HPDE6-E6E7 (cell line): ENCODE measurements around the gene UTP14C.
A peak's percentile ranks its signal among the peaks of the same experiment; 100 is the strongest.
"Not testable (repeated sequence)": the region's sequence is repeated elsewhere in the genome, so short reads cannot be mapped to it uniquely, and the experiment has no call there.

Experiments
- DNase-seq: peaks from one replicate; pipeline ENCODE4 v3.0.0; 2011; ENCODE audit warnings: missing footprints; ENCODE audit errors: extremely low spot score

Gene UTP14C

GRCh38 chr13:52002361-52002760 lies 22.1 kb upstream of the UTP14C start:
- DNase-seq, result no peak

GRCh38 chr13:52003541-52003940 lies 20.9 kb upstream of the UTP14C start:
- no peak for DNase-seq

GRCh38 chr13:52004511-52005170 lies 19.9 kb upstream of the UTP14C start:
- DNase-seq, result no peak

GRCh38 chr13:52005841-52006522 lies 18.5 kb upstream of the UTP14C start:
- DNase-seq, result no peak

- no peak for DNase-seq
These were observed 17.8 kb upstream of the UTP14C start for GRCh38 chr13:52006523-52007245.

GRCh38 chr13:52009946-52010345 lies 14.5 kb upstream of the UTP14C start:
- no peak for DNase-seq

- no peak for DNase-seq
These were observed 13.4 kb upstream of the UTP14C start, which contains the start of gene ATP7B for GRCh38 chr13:52010890-52011631. TSS of gene ATP7B (minus strand) at chr13:52011450. CDS start at chr13:52011337, 113 bp downstream.

GRCh38 chr13:52011632-52012511 lies 12.6 kb upstream of the UTP14C start, which contains the start of gene ALG11:
TSS of gene ALG11 (plus strand) at chr13:52012398. CDS start at chr13:52012419, 21 bp downstream.
- peak; percentile 68 for DNase-seq

GRCh38 chr13:52012512-52012836 lies 12.0 kb upstream of the UTP14C start:
- DNase-seq, result no peak

- no peak for DNase-seq
These were observed 8.2 kb upstream of the UTP14C start for GRCh38 chr13:52016296-52016695.

- DNase-seq, result no peak
These were observed 4.3 kb upstream of the UTP14C start for GRCh38 chr13:52020191-52020590.

GRCh38 chr13:52022356-52022755 lies 2.1 kb upstream of the UTP14C start:
- no peak for DNase-seq

- no peak for DNase-seq
These were observed 1.2 kb downstream of the UTP14C start for GRCh38 chr13:52025475-52026245.

GRCh38 chr13:52026246-52026626 lies 1.7 kb downstream of the UTP14C start:
- no peak for DNase-seq

GRCh38 chr13:52027832-52028231 lies 3.3 kb downstream of the UTP14C start:
- DNase-seq, result no peak

- DNase-seq, result no peak
These were observed 5.1 kb downstream of the UTP14C start for GRCh38 chr13:52029569-52029968.

GRCh38 chr13:52030401-52030800 lies 5.9 kb downstream of the UTP14C start:
- not testable (repeated sequence) for DNase-seq

- DNase-seq, result no peak
These were observed 8.5 kb downstream of the UTP14C start for GRCh38 chr13:52033039-52033438.

GRCh38 chr13:52034616-52035226 lies 10.2 kb downstream of the UTP14C start:
- DNase-seq, result no peak

GRCh38 chr13:52036037-52036436 lies 11.5 kb downstream of the UTP14C start:
- DNase-seq, result no peak
